ENCODE data around the gene PALLD.

DNA sequence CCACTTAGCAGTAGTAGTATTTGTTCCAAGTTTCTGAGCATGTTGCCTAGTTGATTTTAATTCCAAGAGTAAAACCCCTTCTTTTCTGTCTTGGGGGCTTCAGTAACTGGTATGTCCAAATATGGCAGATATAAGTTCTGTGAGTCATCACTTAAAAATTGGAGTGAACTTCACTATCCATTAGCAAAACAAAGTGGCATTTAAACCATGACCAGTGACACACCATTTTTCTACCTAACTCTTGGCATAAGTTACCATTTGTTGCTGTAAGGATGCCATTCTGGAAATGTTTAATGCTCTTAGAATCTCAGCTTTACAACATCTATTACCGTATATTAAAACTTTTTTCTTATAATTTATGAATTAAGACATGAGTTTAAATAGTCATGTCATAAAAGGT lies 411.2 kb downstream of the PALLD start:
- TF ChIP-seq, protein P1, sequence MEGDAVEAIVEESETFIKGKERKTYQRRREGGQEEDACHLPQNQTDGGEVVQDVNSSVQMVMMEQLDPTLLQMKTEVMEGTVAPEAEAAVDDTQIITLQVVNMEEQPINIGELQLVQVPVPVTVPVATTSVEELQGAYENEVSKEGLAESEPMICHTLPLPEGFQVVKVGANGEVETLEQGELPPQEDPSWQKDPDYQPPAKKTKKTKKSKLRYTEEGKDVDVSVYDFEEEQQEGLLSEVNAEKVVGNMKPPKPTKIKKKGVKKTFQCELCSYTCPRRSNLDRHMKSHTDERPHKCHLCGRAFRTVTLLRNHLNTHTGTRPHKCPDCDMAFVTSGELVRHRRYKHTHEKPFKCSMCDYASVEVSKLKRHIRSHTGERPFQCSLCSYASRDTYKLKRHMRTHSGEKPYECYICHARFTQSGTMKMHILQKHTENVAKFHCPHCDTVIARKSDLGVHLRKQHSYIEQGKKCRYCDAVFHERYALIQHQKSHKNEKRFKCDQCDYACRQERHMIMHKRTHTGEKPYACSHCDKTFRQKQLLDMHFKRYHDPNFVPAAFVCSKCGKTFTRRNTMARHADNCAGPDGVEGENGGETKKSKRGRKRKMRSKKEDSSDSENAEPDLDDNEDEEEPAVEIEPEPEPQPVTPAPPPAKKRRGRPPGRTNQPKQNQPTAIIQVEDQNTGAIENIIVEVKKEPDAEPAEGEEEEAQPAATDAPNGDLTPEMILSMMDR (IDR thresholded peaks at IDR 0.05) = no peak
- TF ChIP-seq POLR2A (IDR thresholded peaks at IDR 0.05) = no peak
